ENCODE measurements around the gene ZNF84. TPM values are rescaled to one million over a fixed set of nuclear protein-coding genes. Genes with fewer than 3 reads are reported as not detected.

The ZNF84 gene
- total and polyA plus RNA-seq, 2 experiments from 2014 or later, result 21.1 to 46.6 TPM

- TF ChIP-seq REST (IDR thresholded peaks at IDR 0.05; ENCODE audit: unreplicated experiment), result no peak
Measured at GRCh38 chr12:133061954-133062353, 24.6 kb downstream of the ZNF84 start (continued).

- no peaks in the 10 kb centered on the region for H4K20me1 ChIP-seq (replicated peaks; ENCODE audit: insufficient read depth)
- Mint-ChIP-seq H3K9me3 (peaks cover 99% of the 10 kb centered on the region), H3K36me3 (ENCODE audit: low read depth) (peaks cover 77% of the 10 kb centered on the region), H3K27ac (no peak overlapping the region), H3K4me1 (no peaks in the 10 kb centered on the region), H3K27me3 (ENCODE audit: insufficient read depth, low read depth, poor library complexity) (peaks cover 8% of the 10 kb centered on the region), H3K4me3 (no peak overlapping the region)
- H3K36me3 ChIP-seq (ENCODE audit: insufficient read depth), result peaks cover 30% of the 10 kb centered on the region
- H3K27me3 ChIP-seq (ENCODE audit: insufficient read depth), result no peaks in the 10 kb centered on the region
- ATAC-seq, result no peak
- no peaks in the 10 kb centered on the region for H3K79me2 ChIP-seq (replicated peaks; ENCODE audit: insufficient read depth)
- no peaks in the 10 kb centered on the region for H3K4me1 ChIP-seq (ENCODE audit: insufficient read depth)
- H3K27ac ChIP-seq (ENCODE audit: low read depth), result no peak overlapping the region
- H3F3A ChIP-seq (replicated peaks; ENCODE audit: low read depth), result peaks cover 7% of the 10 kb centered on the region
- no peaks in the 10 kb centered on the region for H3K9me2 ChIP-seq (ENCODE audit: insufficient read depth)
- no peak overlapping the region for H3K4me2 ChIP-seq
- TF ChIP-seq EZH2 (IDR thresholded peaks at IDR 0.05; ENCODE audit: low read depth, unreplicated experiment), result no peak
- TF ChIP-seq NANOG (IDR thresholded peaks at IDR 0.05; ENCODE audit: borderline replicate concordance), result no peak
- no peak for TF ChIP-seq EZH2phosphoT487 (IDR thresholded peaks at IDR 0.05; ENCODE audit: unreplicated experiment)
- no peak overlapping the region for H3K4me3 ChIP-seq
- DNase-seq (ENCODE audit: low spot score), result no peak
- H2AFZ ChIP-seq, result no peak overlapping the region
Measured at GRCh38 chr12:133063556-133063955, 26.2 kb downstream of the ZNF84 start.

DNA sequence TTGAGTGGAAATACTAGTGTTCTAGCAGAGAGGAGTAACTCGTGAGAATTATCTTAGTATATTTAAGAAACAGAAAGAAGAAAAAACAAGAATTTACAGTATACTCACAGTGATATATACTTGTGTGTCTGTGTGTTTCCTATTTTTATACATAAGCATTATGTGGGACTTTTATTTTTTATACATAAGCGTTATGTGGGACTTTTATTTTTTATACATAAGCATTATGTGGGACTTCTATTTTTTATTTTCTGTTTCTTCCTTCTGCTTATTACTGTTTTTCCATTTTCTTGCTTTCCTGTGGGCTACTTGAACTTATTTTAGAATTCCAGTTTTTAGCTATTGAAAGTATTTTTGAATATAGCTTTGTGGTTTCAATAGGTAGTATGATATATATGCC lies 36.5 kb downstream of the ZNF84 start:
- DNase-seq (ENCODE audit: low spot score) (no peak), ATAC-seq (no peak)
- H3K4me1 Mint-ChIP-seq, result no peaks in the 10 kb centered on the region
- no peaks in the 10 kb centered on the region for H3F3A ChIP-seq (replicated peaks; ENCODE audit: low read depth)
- no peak overlapping the region for H3K4me2 ChIP-seq
- no peak overlapping the region for H2AFZ ChIP-seq
- H3K27me3 ChIP-seq (ENCODE audit: insufficient read depth), result no peaks in the 10 kb centered on the region
- no peaks in the 10 kb centered on the region for H3K27me3 Mint-ChIP-seq (ENCODE audit: insufficient read depth, low read depth, poor library complexity)
- no peaks in the 10 kb centered on the region for H3K4me1 ChIP-seq (ENCODE audit: insufficient read depth)
- H3K27ac ChIP-seq (ENCODE audit: low read depth), result no peak overlapping the region
- no peak overlapping the region for H3K27ac Mint-ChIP-seq
- peaks cover 7% of the 10 kb centered on the region; the same call in 1 of the 2 replicates for H3K36me3 ChIP-seq (ENCODE audit: insufficient read depth)
- no peaks in the 10 kb centered on the region for H3K9me2 ChIP-seq (ENCODE audit: insufficient read depth)
- peaks cover 28% of the 10 kb centered on the region for H3K36me3 Mint-ChIP-seq (ENCODE audit: low read depth)
- no peak overlapping the region for H3K4me3 Mint-ChIP-seq
- H3K79me2 ChIP-seq (replicated peaks; ENCODE audit: insufficient read depth), result no peaks in the 10 kb centered on the region
- no peaks in the 10 kb centered on the region for H4K20me1 ChIP-seq (replicated peaks; ENCODE audit: insufficient read depth)
- peaks cover 56% of the 10 kb centered on the region for H3K9me3 Mint-ChIP-seq
- H3K4me3 ChIP-seq, result no peak overlapping the region
- TF ChIP-seq JUNB (IDR thresholded peaks at IDR 0.05; ENCODE audit: unreplicated experiment) (no peak), ZNF114 (CRISPR knock-in tag; IDR thresholded peaks at IDR 0.05) (no peak), NANOG (IDR thresholded peaks at IDR 0.05; ENCODE audit: borderline replicate concordance) (no peak), ZNF331 (CRISPR knock-in tag; IDR thresholded peaks at IDR 0.05; ENCODE audit: low read depth) (no peak), STAT1 (IDR thresholded peaks at IDR 0.05; ENCODE audit: unreplicated experiment) (no peak), EZH2 (IDR thresholded peaks at IDR 0.05; ENCODE audit: low read depth, unreplicated experiment) (no peak), POLR2AphosphoS5 (IDR thresholded peaks at IDR 0.05; ENCODE audit: low read depth) (no peak)
- TF ChIP-seq, protein P1, sequence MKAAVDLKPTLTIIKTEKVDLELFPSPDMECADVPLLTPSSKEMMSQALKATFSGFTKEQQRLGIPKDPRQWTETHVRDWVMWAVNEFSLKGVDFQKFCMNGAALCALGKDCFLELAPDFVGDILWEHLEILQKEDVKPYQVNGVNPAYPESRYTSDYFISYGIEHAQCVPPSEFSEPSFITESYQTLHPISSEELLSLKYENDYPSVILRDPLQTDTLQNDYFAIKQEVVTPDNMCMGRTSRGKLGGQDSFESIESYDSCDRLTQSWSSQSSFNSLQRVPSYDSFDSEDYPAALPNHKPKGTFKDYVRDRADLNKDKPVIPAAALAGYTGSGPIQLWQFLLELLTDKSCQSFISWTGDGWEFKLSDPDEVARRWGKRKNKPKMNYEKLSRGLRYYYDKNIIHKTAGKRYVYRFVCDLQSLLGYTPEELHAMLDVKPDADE (IDR thresholded peaks at IDR 0.05), result no peak
- TF ChIP-seq, protein P2, sequence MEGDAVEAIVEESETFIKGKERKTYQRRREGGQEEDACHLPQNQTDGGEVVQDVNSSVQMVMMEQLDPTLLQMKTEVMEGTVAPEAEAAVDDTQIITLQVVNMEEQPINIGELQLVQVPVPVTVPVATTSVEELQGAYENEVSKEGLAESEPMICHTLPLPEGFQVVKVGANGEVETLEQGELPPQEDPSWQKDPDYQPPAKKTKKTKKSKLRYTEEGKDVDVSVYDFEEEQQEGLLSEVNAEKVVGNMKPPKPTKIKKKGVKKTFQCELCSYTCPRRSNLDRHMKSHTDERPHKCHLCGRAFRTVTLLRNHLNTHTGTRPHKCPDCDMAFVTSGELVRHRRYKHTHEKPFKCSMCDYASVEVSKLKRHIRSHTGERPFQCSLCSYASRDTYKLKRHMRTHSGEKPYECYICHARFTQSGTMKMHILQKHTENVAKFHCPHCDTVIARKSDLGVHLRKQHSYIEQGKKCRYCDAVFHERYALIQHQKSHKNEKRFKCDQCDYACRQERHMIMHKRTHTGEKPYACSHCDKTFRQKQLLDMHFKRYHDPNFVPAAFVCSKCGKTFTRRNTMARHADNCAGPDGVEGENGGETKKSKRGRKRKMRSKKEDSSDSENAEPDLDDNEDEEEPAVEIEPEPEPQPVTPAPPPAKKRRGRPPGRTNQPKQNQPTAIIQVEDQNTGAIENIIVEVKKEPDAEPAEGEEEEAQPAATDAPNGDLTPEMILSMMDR (conservative IDR thresholded peaks at IDR 0.05; ENCODE audit: low read depth in 2 of 2), result no peak

Data from GM23338 (cell line).